SU-DHL-6 (cell line): ENCODE results near the gene NAXE.

Experiments used
- H2AFZ ChIP-seq: fragments of 200-600 bp; sonication (generic); 2 replicates; pipeline ENCODE4 v1.6.1; 2014; ENCODE audit warnings: low read depth, mild to moderate bottlenecking, moderate library complexity, mixed read lengths, antibody characterized with exemption, low read length; ENCODE audit not compliant: severe bottlenecking
- H3F3A ChIP-seq: fragments of 200-600 bp; shearing (Covaris generic); 2 replicates; pipeline ENCODE4 v1.6.0; 2016; ENCODE audit warnings: antibody characterized with exemption, mild to moderate bottlenecking; ENCODE audit not compliant: insufficient read depth
- H3K27ac ChIP-seq: fragments of 200-600 bp; sonication (generic); 2 replicates; pipeline ENCODE4 v1.5.1; 2016; ENCODE audit warnings: low read depth, mild to moderate bottlenecking, low read length, moderate library complexity, mixed read lengths
- H3K27me3 ChIP-seq: fragments of 200-600 bp; sonication (generic), shearing (Covaris generic); 2 replicates; pipeline ENCODE4 v1.6.0; 2014; ENCODE audit warnings: mild to moderate bottlenecking, low read length
- H3K36me3 ChIP-seq: fragments of 200-600 bp; sonication (generic); 2 replicates; pipeline ENCODE4 v1.6.1; 2014; ENCODE audit warnings: mild to moderate bottlenecking, low read length, mixed read lengths
- H3K4me2 ChIP-seq: fragments of 300-600, 200-600 bp; shearing (Covaris generic), sonication (generic); 2 replicates; pipeline ENCODE4 v1.6.0; 2014; ENCODE audit warnings: low read length, low read depth, mild to moderate bottlenecking; ENCODE audit not compliant: poor library complexity, severe bottlenecking
- H3K4me3 ChIP-seq: fragments of 200-600 bp; sonication (generic); 2 replicates; pipeline ENCODE4 v1.5.1; 2014; ENCODE audit warnings: antibody characterized with exemption, low read length, mild to moderate bottlenecking, mixed read lengths; ENCODE audit not compliant: insufficient read depth, poor library complexity, severe bottlenecking
- H3K79me2 ChIP-seq: fragments of 200-600 bp; sonication (generic); 2 replicates; pipeline ENCODE4 v1.6.1; 2014; ENCODE audit warnings: mild to moderate bottlenecking, low read length, moderate library complexity; ENCODE audit not compliant: insufficient read depth
- H3K9ac ChIP-seq: fragments of 200-600 bp; sonication (generic); 2 replicates; pipeline ENCODE4 v1.7.0; 2014; ENCODE audit warnings: mild to moderate bottlenecking, low read length
- H3K9me2 ChIP-seq: fragments of 200-600 bp; sonication (generic); replicated peaks from 2 replicates; pipeline ENCODE4 v1.6.1; 2014; ENCODE audit warnings: low read length; ENCODE audit not compliant: insufficient read depth
- H3K9me3 ChIP-seq: fragments of 200-600 bp; sonication (generic); 2 replicates; pipeline ENCODE4 v1.6.1; 2014; ENCODE audit warnings: low read length, mixed read lengths; ENCODE audit not compliant: insufficient read depth
- H4K20me1 ChIP-seq: fragments of 200-600 bp; sonication (generic); 2 replicates; pipeline ENCODE4 v1.6.1; 2014; ENCODE audit warnings: low read depth, mild to moderate bottlenecking, antibody characterized with exemption, low read length, moderate library complexity, mixed read lengths
- CTCF ChIP-seq: fragments of 200-600 bp; sonication (generic); IDR thresholded peaks from one replicate; pipeline ENCODE4 v1.5.1; 2017; ENCODE audit warnings: antibody characterized with exemption, mild to moderate bottlenecking, low read length, moderate library complexity; ENCODE audit not compliant: insufficient read depth, poor library complexity, severe bottlenecking
- EZH2phosphoT487 ChIP-seq: fragments of 200-600 bp; sonication (generic), shearing (Covaris generic); conservative IDR thresholded peaks from 2 replicates; pipeline ENCODE4 v1.6.1; 2018; ENCODE audit warnings: mild to moderate bottlenecking, antibody characterized with exemption, low read length, moderate library complexity, mixed read lengths

Gene NAXE

GRCh38 chr1:156643778-156644092, 52.2 kb downstream of the NAXE start:
- H3K79me2 ChIP-seq: no peaks in the 10 kb centered on the region

More at GRCh38 chr1:156643778-156644092, 52.2 kb downstream of the NAXE start:
- H3K4me2 ChIP-seq: no peak overlapping the region
- H3K4me3 ChIP-seq: no peak overlapping the region
- H3F3A ChIP-seq: no peaks in the 10 kb centered on the region
- no peak overlapping the region for H3K27ac ChIP-seq
- H3K27me3 ChIP-seq: no peaks in the 10 kb centered on the region
- no peaks in the 10 kb centered on the region for H3K9me2 ChIP-seq
- no peaks in the 10 kb centered on the region for H3K9me3 ChIP-seq
- H2AFZ ChIP-seq: no peak overlapping the region
- no peak for TF ChIP-seq EZH2phosphoT487
- no peak for TF ChIP-seq CTCF
- no peaks in the 10 kb centered on the region for H3K36me3 ChIP-seq
- H3K9ac ChIP-seq: no peak overlapping the region
- H4K20me1 ChIP-seq: no peaks in the 10 kb centered on the region
